ENCODE results near the gene KCNH6.

DNA sequence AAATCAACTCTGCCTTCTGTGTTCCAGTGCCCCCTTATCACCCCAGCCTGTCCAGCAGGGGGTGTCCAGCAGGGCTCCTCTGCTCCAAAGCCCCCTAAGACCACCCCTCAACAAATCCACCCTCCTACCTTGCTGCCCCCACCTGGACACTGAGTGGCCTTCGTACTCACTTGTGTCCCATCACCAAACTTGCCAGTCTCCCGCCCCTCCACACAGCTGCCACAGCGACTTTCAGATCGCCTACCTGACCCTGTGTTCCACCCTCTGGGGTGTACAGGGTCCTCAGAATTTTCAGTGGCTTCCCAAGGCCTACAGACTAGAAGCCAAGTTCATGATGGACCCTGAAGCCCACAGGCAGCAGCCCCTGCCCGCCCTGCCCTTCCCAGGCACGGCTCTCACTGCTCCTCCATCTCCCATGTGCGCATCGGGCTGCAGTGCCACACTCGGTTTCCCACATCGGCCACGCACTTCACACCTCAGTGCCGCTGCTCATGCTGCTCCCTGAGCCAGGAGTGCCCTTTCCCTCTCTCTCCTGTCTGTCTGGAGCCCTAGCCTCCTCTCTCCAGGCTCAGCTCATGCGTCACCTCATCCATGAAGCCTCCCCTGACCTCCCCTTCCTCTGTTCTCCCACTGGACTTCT lies 11.8 kb downstream of the KCNH6 start:
- TF ChIP-seq POLR2AphosphoS5 (IDR thresholded peaks at IDR 0.05): no peak
- TF ChIP-seq, protein P1, sequence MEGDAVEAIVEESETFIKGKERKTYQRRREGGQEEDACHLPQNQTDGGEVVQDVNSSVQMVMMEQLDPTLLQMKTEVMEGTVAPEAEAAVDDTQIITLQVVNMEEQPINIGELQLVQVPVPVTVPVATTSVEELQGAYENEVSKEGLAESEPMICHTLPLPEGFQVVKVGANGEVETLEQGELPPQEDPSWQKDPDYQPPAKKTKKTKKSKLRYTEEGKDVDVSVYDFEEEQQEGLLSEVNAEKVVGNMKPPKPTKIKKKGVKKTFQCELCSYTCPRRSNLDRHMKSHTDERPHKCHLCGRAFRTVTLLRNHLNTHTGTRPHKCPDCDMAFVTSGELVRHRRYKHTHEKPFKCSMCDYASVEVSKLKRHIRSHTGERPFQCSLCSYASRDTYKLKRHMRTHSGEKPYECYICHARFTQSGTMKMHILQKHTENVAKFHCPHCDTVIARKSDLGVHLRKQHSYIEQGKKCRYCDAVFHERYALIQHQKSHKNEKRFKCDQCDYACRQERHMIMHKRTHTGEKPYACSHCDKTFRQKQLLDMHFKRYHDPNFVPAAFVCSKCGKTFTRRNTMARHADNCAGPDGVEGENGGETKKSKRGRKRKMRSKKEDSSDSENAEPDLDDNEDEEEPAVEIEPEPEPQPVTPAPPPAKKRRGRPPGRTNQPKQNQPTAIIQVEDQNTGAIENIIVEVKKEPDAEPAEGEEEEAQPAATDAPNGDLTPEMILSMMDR (IDR thresholded peaks at IDR 0.05): no peak
- no peak for TF ChIP-seq POLR2A (IDR thresholded peaks at IDR 0.05)

All from gastroesophageal sphincter (tissue), 3 donors.